H9 (cell line): ENCODE measurements around the gene SNTG2. TPM values are rescaled to one million over a fixed set of nuclear protein-coding genes. Genes with fewer than 3 reads are reported as not detected.

ENCODE experiments used
- DNase-seq: peaks from one replicate; pipeline ENCODE4 v3.0.0-alpha.2; 2017
- H2AFZ ChIP-seq: one replicate; pipeline ENCODE4 v1.6.1; 2013; ENCODE audit warnings: mild to moderate bottlenecking, low read length, control low read depth, moderate library complexity
- H2AK5ac ChIP-seq: 2 replicates; pipeline ENCODE4 v1.6.1; 2013; ENCODE audit warnings: low read length, control low read depth, mixed read lengths; ENCODE audit not compliant: insufficient read length
- H2BK120ac ChIP-seq: one replicate; pipeline ENCODE4 v1.6.1; 2013; ENCODE audit warnings: low read depth, mild to moderate bottlenecking, low read length, control low read depth, inconsistent platforms; ENCODE audit not compliant: poor library complexity, severe bottlenecking
- H2BK12ac ChIP-seq: 2 replicates; pipeline ENCODE4 v1.6.1; 2013; ENCODE audit warnings: low read length, control low read depth, mixed read lengths, low read depth; ENCODE audit not compliant: insufficient read length
- H2BK15ac ChIP-seq: 2 replicates; pipeline ENCODE4 v1.6.1; 2013; ENCODE audit warnings: low read depth, low read length, control low read depth
- H2BK20ac ChIP-seq: one replicate; pipeline ENCODE4 v1.6.1; 2013; ENCODE audit warnings: low read depth, mild to moderate bottlenecking, low read length, control low read depth, inconsistent platforms; ENCODE audit not compliant: poor library complexity, severe bottlenecking
- H2BK5ac ChIP-seq: 2 replicates; pipeline ENCODE4 v1.6.1; 2013; ENCODE audit warnings: low read length, control low read depth, mixed read lengths; ENCODE audit not compliant: insufficient read length
- H3K14ac ChIP-seq: 2 replicates; pipeline ENCODE4 v1.6.1; 2013; ENCODE audit warnings: low read length, control low read depth; ENCODE audit not compliant: insufficient read depth
- H3K18ac ChIP-seq: 2 replicates; pipeline ENCODE4 v1.6.1; 2013; ENCODE audit warnings: low read depth, mild to moderate bottlenecking, mixed read lengths, low read length, control low read depth; ENCODE audit not compliant: insufficient read length
- H3K23ac ChIP-seq: 2 replicates; pipeline ENCODE4 v1.6.1; 2013; ENCODE audit warnings: low read length, control low read depth, mixed read lengths, low read depth; ENCODE audit not compliant: insufficient read length
- H3K23me2 ChIP-seq: 2 replicates; pipeline ENCODE4 v1.6.1; 2013; ENCODE audit warnings: low read depth, mild to moderate bottlenecking, mixed read lengths, low read length, control low read depth; ENCODE audit not compliant: insufficient read length, poor library complexity, severe bottlenecking
- H3K27ac ChIP-seq: 2 replicates; pipeline ENCODE4 v1.5.1; 2013; ENCODE audit warnings: low read length, control low read depth, mixed read lengths, low read depth; ENCODE audit not compliant: insufficient read length
- H3K27me3 ChIP-seq: 2 replicates; pipeline ENCODE4 v1.6.1; 2013; ENCODE audit warnings: low read length, control low read depth, inconsistent platforms; ENCODE audit not compliant: insufficient read depth
- H3K4ac ChIP-seq: 2 replicates; pipeline ENCODE4 v1.6.1; 2013; ENCODE audit warnings: low read depth, mild to moderate bottlenecking, control low read depth, inconsistent platforms, low read length, moderate library complexity
- H3K4me1 ChIP-seq: 2 replicates; pipeline ENCODE4 v1.6.1; 2013; ENCODE audit warnings: low read length, control low read depth, inconsistent platforms; ENCODE audit not compliant: insufficient read depth
- H3K4me2 ChIP-seq: 2 replicates; pipeline ENCODE4 v1.6.1; 2013; ENCODE audit warnings: low read length, control low read depth, mixed read lengths; ENCODE audit not compliant: insufficient read length, insufficient read depth
- H3K56ac ChIP-seq: 2 replicates; pipeline ENCODE4 v1.6.1; 2013; ENCODE audit warnings: low read depth, mild to moderate bottlenecking, mixed read lengths, low read length, control low read depth; ENCODE audit not compliant: insufficient read length
- H3K79me1 ChIP-seq: 2 replicates; pipeline ENCODE4 v1.6.1; 2013; ENCODE audit warnings: low read depth, mild to moderate bottlenecking, moderate library complexity, low read length, control low read depth, inconsistent platforms; ENCODE audit not compliant: insufficient read depth, poor library complexity, severe bottlenecking
- H3K79me2 ChIP-seq: 2 replicates; pipeline ENCODE4 v1.6.1; 2013; ENCODE audit warnings: low read length, control low read depth, inconsistent platforms; ENCODE audit not compliant: insufficient read depth
- H3K9ac ChIP-seq: 2 replicates; pipeline ENCODE4 v1.6.1; 2013; ENCODE audit warnings: low read length, control low read depth, mixed read lengths; ENCODE audit not compliant: insufficient read length; ENCODE audit errors: extremely low read depth
- H3K9me3 ChIP-seq: one replicate; pipeline ENCODE4 v1.6.1; 2013; ENCODE audit warnings: low read depth, low read length, inconsistent platforms; ENCODE audit not compliant: control insufficient read depth
- H3T11ph ChIP-seq: one replicate; pipeline ENCODE4 v1.6.1; 2013; ENCODE audit warnings: mild to moderate bottlenecking, low read length, control low read depth, inconsistent platforms
- H4K20me1 ChIP-seq: one replicate; pipeline ENCODE4 v1.6.1; 2013; ENCODE audit not compliant: control insufficient read depth, insufficient read length, insufficient read depth
- H4K5ac ChIP-seq: 2 replicates; pipeline ENCODE4 v1.6.1; 2013; ENCODE audit warnings: low read depth, mild to moderate bottlenecking, mixed read lengths, low read length, control low read depth; ENCODE audit not compliant: insufficient read length
- H4K8ac ChIP-seq: replicated peaks from 2 replicates; pipeline ENCODE4 v1.6.1; 2013; ENCODE audit warnings: low read length, control low read depth, mixed read lengths, low read depth; ENCODE audit not compliant: insufficient read length
- H4K91ac ChIP-seq: 2 replicates; pipeline ENCODE4 v1.6.1; 2013; ENCODE audit warnings: low read depth, mild to moderate bottlenecking, moderate library complexity, mixed read lengths, low read length, control low read depth; ENCODE audit not compliant: insufficient read length
- H3K27ac Mint-ChIP-seq, 3 experiments: 2 replicates in 2 of 3; 3 replicates in 1 of 3; pipeline ENCODE4 v1.8.0; 2020 to 2021; ENCODE audit warnings: mixed read lengths in 3 of 3, mild to moderate bottlenecking in 1 of 3, moderate library complexity in 1 of 3
- H3K27me3 Mint-ChIP-seq: 2 replicates; pipeline ENCODE4 v1.8.0; 2021; ENCODE audit warnings: low read depth, mild to moderate bottlenecking, moderate library complexity, mixed read lengths
- H3K36me3 Mint-ChIP-seq, 3 experiments: 2 replicates in 2 of 3; 3 replicates in 1 of 3; pipeline ENCODE4 v1.8.0; 2020 to 2021; ENCODE audit warnings: low read depth in 3 of 3, mixed read lengths in 3 of 3; ENCODE audit not compliant: insufficient read depth in 1 of 3
- H3K4me1 Mint-ChIP-seq, 2 experiments: 2 replicates each; pipeline ENCODE4 v1.8.0; 2020; ENCODE audit warnings: mixed read lengths in 2 of 2
- H3K4me3 Mint-ChIP-seq, 2 experiments: 2 replicates in 1 of 2; 3 replicates in 1 of 2; pipeline ENCODE4 v1.8.0; 2020 to 2021; ENCODE audit warnings: mild to moderate bottlenecking in 2 of 2, mixed read lengths in 2 of 2, moderate library complexity in 1 of 2
- H3K9me3 Mint-ChIP-seq, 2 experiments: 2 replicates in 1 of 2; 3 replicates in 1 of 2; pipeline ENCODE4 v1.8.0; 2020; ENCODE audit warnings: mild to moderate bottlenecking in 2 of 2, mixed read lengths in 2 of 2, moderate library complexity in 1 of 2
- WGBS: extraction: QIAGEN DNeasy Blood & Tissue Kit; methylation state at CpG from one replicate; pipeline ENCODE4 v1.1.7; 2013; ENCODE audit warnings: missing lambda C conversion rate, low lambda C conversion rate, mixed read lengths; ENCODE audit not compliant: insufficient read length; ENCODE audit errors: extremely low coverage; 5-methylcytosine and 5-hydroxymethylcytosine counted together
- total RNA-seq: library from RNA; stranded (reverse); gene quantifications from 2 replicates; pipeline ENCODE4 v1.2.1, GENCODE V29; 2021
- TF ChIP-seq, protein P1 (sequence below): fragments of 200-600 bp; sonication (generic); conservative IDR thresholded peaks from 3 replicates; pipeline ENCODE4 v1.8.0; 2021; ENCODE audit warnings: antibody characterized with exemption, mild to moderate bottlenecking

SNTG2 gene
- total RNA-seq, 1 experiment from 2014 or later = 13.2 TPM

DNA sequence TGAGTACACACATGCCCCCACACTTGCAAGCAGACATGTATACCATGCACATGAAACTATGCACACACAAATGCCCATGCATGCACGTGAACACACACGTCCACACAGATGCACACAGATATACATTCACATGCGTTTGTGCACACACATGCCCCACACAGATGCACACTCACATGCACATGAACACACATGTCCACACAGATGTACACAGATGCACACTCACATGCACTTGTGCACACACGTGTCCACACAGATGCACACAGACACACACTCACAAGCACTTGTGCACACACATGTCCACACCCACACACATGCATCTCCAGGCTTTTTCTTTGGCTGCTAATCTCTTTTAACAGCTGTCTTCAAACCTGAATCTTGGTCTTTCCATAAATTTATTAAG lies 31.1 kb downstream of the SNTG2 start:
- H3K4me1 ChIP-seq = peaks cover 3% of the 10 kb centered on the region; the same call in 1 of the 2 replicates
- Mint-ChIP-seq H3K4me3 (no peak overlapping the region), H3K9me3 (no peaks in the 10 kb centered on the region; a peak in 1 of 5 replicates), H3K27me3 (no peaks in the 10 kb centered on the region), H3K36me3 (peaks cover 6 to 30% (median 28%) of the 10 kb centered on the region in 3 experiments; a peak in 6 of 7 replicates), H3K27ac (no peak overlapping the region), H3K4me1 (peaks cover 32 to 44% of the 10 kb centered on the region in 2 experiments)
- H3K9me3 ChIP-seq = no peaks in the 10 kb centered on the region
- no peak overlapping the region for H3K4ac ChIP-seq
- no peak overlapping the region for H2BK5ac ChIP-seq
- no peak overlapping the region for H4K5ac ChIP-seq
- H2BK15ac ChIP-seq = no peak overlapping the region
- no peak overlapping the region for H3K14ac ChIP-seq
- no peaks in the 10 kb centered on the region for H4K20me1 ChIP-seq
- H3K79me1 ChIP-seq = no peaks in the 10 kb centered on the region
- no peak overlapping the region for H3K9ac ChIP-seq
- H3K18ac ChIP-seq = no peak overlapping the region
- H3K56ac ChIP-seq = no peak overlapping the region
- no peak overlapping the region for H2AFZ ChIP-seq
- no peak overlapping the region for H2AK5ac ChIP-seq
- no peak overlapping the region for H2BK20ac ChIP-seq
- DNase-seq = no peak
- H2BK12ac ChIP-seq = no peak overlapping the region
- no peaks in the 10 kb centered on the region for H3K27me3 ChIP-seq
- H3K23me2 ChIP-seq = no peaks in the 10 kb centered on the region
- no peak overlapping the region for H3K4me2 ChIP-seq
- TF ChIP-seq, protein P1, sequence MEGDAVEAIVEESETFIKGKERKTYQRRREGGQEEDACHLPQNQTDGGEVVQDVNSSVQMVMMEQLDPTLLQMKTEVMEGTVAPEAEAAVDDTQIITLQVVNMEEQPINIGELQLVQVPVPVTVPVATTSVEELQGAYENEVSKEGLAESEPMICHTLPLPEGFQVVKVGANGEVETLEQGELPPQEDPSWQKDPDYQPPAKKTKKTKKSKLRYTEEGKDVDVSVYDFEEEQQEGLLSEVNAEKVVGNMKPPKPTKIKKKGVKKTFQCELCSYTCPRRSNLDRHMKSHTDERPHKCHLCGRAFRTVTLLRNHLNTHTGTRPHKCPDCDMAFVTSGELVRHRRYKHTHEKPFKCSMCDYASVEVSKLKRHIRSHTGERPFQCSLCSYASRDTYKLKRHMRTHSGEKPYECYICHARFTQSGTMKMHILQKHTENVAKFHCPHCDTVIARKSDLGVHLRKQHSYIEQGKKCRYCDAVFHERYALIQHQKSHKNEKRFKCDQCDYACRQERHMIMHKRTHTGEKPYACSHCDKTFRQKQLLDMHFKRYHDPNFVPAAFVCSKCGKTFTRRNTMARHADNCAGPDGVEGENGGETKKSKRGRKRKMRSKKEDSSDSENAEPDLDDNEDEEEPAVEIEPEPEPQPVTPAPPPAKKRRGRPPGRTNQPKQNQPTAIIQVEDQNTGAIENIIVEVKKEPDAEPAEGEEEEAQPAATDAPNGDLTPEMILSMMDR = no peak
- no peak overlapping the region for H4K8ac ChIP-seq
- H3T11ph ChIP-seq = no peak overlapping the region
- no peak overlapping the region for H3K23ac ChIP-seq
- no CpG with 5 or more reads among the region's 4 CpGs for WGBS
- H3K79me2 ChIP-seq = peaks cover 2% of the 10 kb centered on the region; the same call in 1 of the 2 replicates
- no peak overlapping the region for H2BK120ac ChIP-seq
- H3K27ac ChIP-seq = no peak overlapping the region
- no peak overlapping the region for H4K91ac ChIP-seq
